IPS DF 6.9 (cell line): ENCODE measurements around the gene TOP2B.

Source experiments
- DNase-seq: peaks from one replicate; pipeline ENCODE4 v3.0.0-alpha.2; 2013; ENCODE audit warnings: low read depth, low spot score
- H3K27ac ChIP-seq: one replicate; pipeline ENCODE4 v1.5.1; 2013; ENCODE audit warnings: low read length, control low read depth
- H3K27me3 ChIP-seq: 2 replicates; pipeline ENCODE4 v1.6.1; 2013; ENCODE audit warnings: mild to moderate bottlenecking, low read length; ENCODE audit not compliant: control insufficient read depth, insufficient read depth
- H3K36me3 ChIP-seq: 2 replicates; pipeline ENCODE4 v1.6.1; 2013; ENCODE audit warnings: low read length; ENCODE audit not compliant: control insufficient read depth, insufficient read depth
- H3K4me1 ChIP-seq: 2 replicates; pipeline ENCODE4 v1.6.1; 2013; ENCODE audit warnings: low read length; ENCODE audit not compliant: control insufficient read depth, insufficient read depth
- H3K4me3 ChIP-seq: 2 replicates; pipeline ENCODE4 v1.5.1; 2013; ENCODE audit warnings: mild to moderate bottlenecking, low read length
- H3K9me3 ChIP-seq: 2 replicates; pipeline ENCODE4 v1.6.1; 2013; ENCODE audit warnings: low read length, inconsistent platforms; ENCODE audit not compliant: control insufficient read depth, insufficient read depth
- WGBS: extraction: QIAGEN DNeasy Blood & Tissue Kit; methylation state at CpG from one replicate; pipeline ENCODE4 v1.1.7; 2013; ENCODE audit warnings: mixed read lengths, missing lambda C conversion rate; ENCODE audit not compliant: insufficient read length, insufficient coverage; 5-methylcytosine and 5-hydroxymethylcytosine counted together

The TOP2B gene

GRCh38 chr3:25674670-25675069, 10.0 kb upstream of the TOP2B start:
- WGBS = no CpG with 5 or more reads among the region's 2 CpGs
- no peaks in the 10 kb centered on the region for H3K9me3 ChIP-seq
- no peak overlapping the region for H3K4me3 ChIP-seq
- H3K27ac ChIP-seq = no peak overlapping the region
- no peak for DNase-seq
- H3K36me3 ChIP-seq = no peaks in the 10 kb centered on the region
- H3K4me1 ChIP-seq = no peaks in the 10 kb centered on the region
- no peaks in the 10 kb centered on the region for H3K27me3 ChIP-seq

GRCh38 chr3:25673738-25674298, 9.1 kb upstream of the TOP2B start:
- Histone ChIP-seq H3K9me3 (no peaks in the 10 kb centered on the region), H3K27ac (no peak overlapping the region), H3K36me3 (no peaks in the 10 kb centered on the region), H3K27me3 (no peaks in the 10 kb centered on the region), H3K4me1 (no peaks in the 10 kb centered on the region), H3K4me3 (no peak overlapping the region)
- no peak for DNase-seq
- no CpG with 5 or more reads among the region's 8 CpGs for WGBS

- no CpG with 5 or more reads among the region's 14 CpGs for WGBS
- H3K4me3 ChIP-seq = peak overlapping the region; percentile 14; the same call in 1 of the 2 replicates
- no peaks in the 10 kb centered on the region for H3K27me3 ChIP-seq
- no peak overlapping the region for H3K27ac ChIP-seq
- H3K9me3 ChIP-seq = no peaks in the 10 kb centered on the region
- no peaks in the 10 kb centered on the region; the same call in 1 of the 2 replicates for H3K4me1 ChIP-seq
- no peaks in the 10 kb centered on the region for H3K36me3 ChIP-seq
- DNase-seq = no peak
Measured at GRCh38 chr3:25665315-25666280, 891 bp upstream of the TOP2B start.

- no peaks in the 10 kb centered on the region; the same call in 1 of the 2 replicates for H3K4me1 ChIP-seq
- H3K4me3 ChIP-seq = peak overlapping the region; percentile 63; the same call in 1 of the 2 replicates
- no peaks in the 10 kb centered on the region for H3K9me3 ChIP-seq
- WGBS = no CpG with 5 or more reads among the region's 115 CpGs
- no peaks in the 10 kb centered on the region for H3K27me3 ChIP-seq
- H3K27ac ChIP-seq = no peak overlapping the region
- DNase-seq = no peak
- H3K36me3 ChIP-seq = no peaks in the 10 kb centered on the region
Measured at GRCh38 chr3:25663869-25664811, 567 bp downstream of the TOP2B start.

- H3K36me3 ChIP-seq = no peaks in the 10 kb centered on the region
- peak overlapping the region; percentile 63; the same call in 1 of the 2 replicates for H3K4me3 ChIP-seq
- whole genome bisulfite sequencing = no CpG with 5 or more reads among the region's 15 CpGs
- DNase-seq = no peak
- no peaks in the 10 kb centered on the region for H3K9me3 ChIP-seq
- H3K27ac ChIP-seq = no peak overlapping the region
- no peaks in the 10 kb centered on the region; the same call in 1 of the 2 replicates for H3K4me1 ChIP-seq
- H3K27me3 ChIP-seq = no peaks in the 10 kb centered on the region
Measured at GRCh38 chr3:25663347-25663868, 1.3 kb downstream of the TOP2B start.

- Histone ChIP-seq H3K27ac (no peak overlapping the region), H3K27me3 (no peaks in the 10 kb centered on the region), H3K4me3 (peak overlapping the region; percentile 63; the same call in 1 of the 2 replicates), H3K9me3 (no peaks in the 10 kb centered on the region), H3K4me1 (no peaks in the 10 kb centered on the region; the same call in 1 of the 2 replicates), H3K36me3 (no peaks in the 10 kb centered on the region)
- no CpG with 5 or more reads among the region's 7 CpGs for WGBS
- no peak for DNase-seq
Measured at GRCh38 chr3:25662736-25663320, 1.9 kb downstream of the TOP2B start.

GRCh38 chr3:25661694-25662437, 2.8 kb downstream of the TOP2B start:
- Histone ChIP-seq H3K27me3 (no peaks in the 10 kb centered on the region), H3K36me3 (no peaks in the 10 kb centered on the region), H3K4me1 (no peaks in the 10 kb centered on the region; the same call in 1 of the 2 replicates), H3K27ac (no peak overlapping the region), H3K9me3 (no peaks in the 10 kb centered on the region), H3K4me3 (no peak overlapping the region)
- DNase-seq = no peak
- WGBS = no CpG with 5 or more reads among the region's 4 CpGs

- Histone ChIP-seq H3K4me1 (no peaks in the 10 kb centered on the region; the same call in 1 of the 2 replicates), H3K4me3 (no peak overlapping the region), H3K27ac (no peak overlapping the region), H3K9me3 (no peaks in the 10 kb centered on the region), H3K27me3 (no peaks in the 10 kb centered on the region), H3K36me3 (no peaks in the 10 kb centered on the region)
- DNase-seq = no peak
- no CpG with 5 or more reads among the region's 1 CpG for WGBS
Measured at GRCh38 chr3:25658836-25659235, 5.9 kb downstream of the TOP2B start.

- DNase-seq = no peak
- no peaks in the 10 kb centered on the region for H3K27me3 ChIP-seq
- no peaks in the 10 kb centered on the region for H3K36me3 ChIP-seq
- H3K4me3 ChIP-seq = no peak overlapping the region
- H3K4me1 ChIP-seq = peaks cover 1% of the 10 kb centered on the region; the same call in 1 of the 2 replicates
- no peaks in the 10 kb centered on the region for H3K9me3 ChIP-seq
- no peak overlapping the region for H3K27ac ChIP-seq
Measured at GRCh38 chr3:25657293-25657692, 7.4 kb downstream of the TOP2B start.
